GM19023 (cell line): Measurements from ENCODE around the gene JMJD6.
"Not testable (repeated sequence)": the region's sequence is repeated elsewhere in the genome, so short reads cannot be mapped to it uniquely, and the experiment has no call there.

Experiments used
- ATAC-seq: cut with Tn5 transposase; IDR thresholded peaks from one replicate; pipeline ENCODE4 v1.9.1; 2021; ENCODE audit warnings: mild to moderate bottlenecking, moderate library complexity; ENCODE audit not compliant: unreplicated experiment

Gene JMJD6

GRCh38 chr17:76700617-76701470, 25.6 kb downstream of the JMJD6 start:
- ATAC-seq, result no peak

- no peak for ATAC-seq
Measured at GRCh38 chr17:76700270-76700616, 26.2 kb downstream of the JMJD6 start.

- not testable (repeated sequence) for ATAC-seq
Measured at GRCh38 chr17:76698466-76698977, 27.9 kb downstream of the JMJD6 start.

GRCh38 chr17:76697702-76698465, 28.5 kb downstream of the JMJD6 start:
- no peak for ATAC-seq

- ATAC-seq, result peak; percentile 48
Measured at GRCh38 chr17:76696763-76697701, 29.4 kb downstream of the JMJD6 start.

GRCh38 chr17:76695059-76695831, 31.2 kb downstream of the JMJD6 start:
- ATAC-seq, result no peak

GRCh38 chr17:76691379-76692191, 34.8 kb downstream of the JMJD6 start:
- no peak for ATAC-seq

GRCh38 chr17:76690596-76691280, 35.7 kb downstream of the JMJD6 start:
- no peak for ATAC-seq

GRCh38 chr17:76689859-76690258, 36.5 kb downstream of the JMJD6 start:
- ATAC-seq, result no peak

GRCh38 chr17:76688165-76688622, 38.2 kb downstream of the JMJD6 start:
- ATAC-seq, result no peak

- no peak for ATAC-seq
Measured at GRCh38 chr17:76687298-76688164, 38.9 kb downstream of the JMJD6 start.

GRCh38 chr17:76686538-76687297, 39.7 kb downstream of the JMJD6 start:
- no peak for ATAC-seq

GRCh38 chr17:76685846-76686245, 40.6 kb downstream of the JMJD6 start:
- no peak for ATAC-seq

- no peak for ATAC-seq
Measured at GRCh38 chr17:76685366-76685765, 41.0 kb downstream of the JMJD6 start.

- ATAC-seq, result no peak
Measured at GRCh38 chr17:76684756-76685155, 41.6 kb downstream of the JMJD6 start.

- ATAC-seq, result no peak
Measured at GRCh38 chr17:76683921-76684745, 42.3 kb downstream of the JMJD6 start.
